Breast epithelium (tissue), 4 donors: ENCODE data around the gene CFAP57. TPM values are rescaled to one million over a fixed set of nuclear protein-coding genes. Genes with fewer than 3 reads are reported as not detected.
A peak's percentile ranks its signal among the peaks of the same experiment; 100 is the strongest.

Source experiments
- DNase-seq, 2 donors: peaks; one replicate each; pipeline ENCODE4 v3.0.0-alpha.2; 2019; ENCODE audit warnings: low spot score in 2 of 2
- H3K27ac ChIP-seq, 2 donors: fragments of 200-600 bp; sonication (generic) in 1 of 2; one replicate each; pipeline ENCODE4 v1.5.1; 2016 to 2019; ENCODE audit warnings: mild to moderate bottlenecking in 1 of 2
- H3K27me3 ChIP-seq, 2 donors: fragments of 200-600 bp; sonication (generic) in 1 of 2; one replicate each; pipeline versions ENCODE4 v1.5.1 to v1.6.0; 2017 to 2019; ENCODE audit warnings: control low read depth in 1 of 2, mild to moderate bottlenecking in 1 of 2
- H3K36me3 ChIP-seq: fragments of 200-600 bp; one replicate; pipeline ENCODE4 v1.5.1; 2019
- H3K4me1 ChIP-seq, 2 donors: fragments of 200-600 bp; sonication (generic); one replicate each; pipeline ENCODE4 v1.5.1; 2016 to 2019; ENCODE audit warnings: control low read depth in 1 of 2
- H3K4me3 ChIP-seq, 3 donors: fragments of 200-600 bp; sonication (generic); 1 replicate in 2 of 3; 2 replicates in 1 of 3; pipeline ENCODE4 v1.5.1; 2016 to 2019; ENCODE audit warnings: mild to moderate bottlenecking in 3 of 3, moderate library complexity in 2 of 3
- H3K9me3 ChIP-seq, 2 donors: fragments of 200-600 bp; sonication (generic) in 1 of 2; one replicate each; pipeline ENCODE4 v1.5.1; 2016 to 2019; ENCODE audit warnings: control low read depth in 1 of 2
- POLR2A ChIP-seq: fragments of 450-650 bp; IDR thresholded peaks from one replicate; pipeline ENCODE4 v1.6.1; 2016; ENCODE audit warnings: antibody characterized with exemption, mild to moderate bottlenecking, moderate library complexity
- POLR2AphosphoS5 ChIP-seq, 3 donors: sonication (generic); formaldehyde crosslinking; IDR thresholded peaks; one replicate each; pipeline ENCODE4 v1.6.1; 2017; ENCODE audit warnings: antibody characterized with exemption in 3 of 3
- intact Hi-C: fragments of 100-400 bp; cut with DNase I; formaldehyde crosslinking; loops from one replicate; pipeline ENCODE4 v1.15.1; 2023; ENCODE audit warnings: low total_unique reads
- total RNA-seq, 3 donors: library from RNA; depleted of rRNA; stranded (reverse); fragments of >200 nt; gene quantifications; one replicate each; pipeline ENCODE4 v1.1.0, GENCODE V29; 2016
- TF ChIP-seq, protein P1 (sequence below), 3 donors: fragments of 450-650 bp; IDR thresholded peaks; one replicate each; pipeline ENCODE4 v1.5.1; 2016 to 2017; ENCODE audit warnings: antibody characterized with exemption in 3 of 3, mild to moderate bottlenecking in 3 of 3, moderate library complexity in 3 of 3

Gene CFAP57
- total RNA-seq, 3 donors from 2014 or later = 0.16 to 0.88 (median 0.66) TPM

DNA sequence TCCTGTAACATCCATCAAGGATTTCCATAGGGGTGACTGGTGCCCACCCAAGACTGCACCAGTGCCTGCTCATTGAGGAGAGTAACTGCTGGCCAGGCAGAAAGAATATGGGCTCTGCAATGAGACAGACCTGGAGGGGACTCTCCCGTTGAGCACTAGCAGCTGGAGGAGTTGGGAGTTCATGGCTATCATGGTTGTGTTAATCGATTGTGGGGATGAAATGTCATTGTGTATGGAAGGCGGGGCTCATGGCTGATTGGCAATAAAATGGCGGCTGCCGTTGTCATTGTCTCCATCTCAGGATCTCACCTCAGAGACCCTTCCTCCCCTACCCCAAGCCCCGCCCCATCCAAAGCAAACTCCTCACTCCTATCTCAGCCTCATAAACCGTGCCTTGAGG lies 101.6 kb downstream of the CFAP57 start:
- no peaks in the 10 kb centered on the region for H3K9me3 ChIP-seq
- no peaks in the 10 kb centered on the region for H3K27me3 ChIP-seq
- no peaks in the 10 kb centered on the region for H3K4me1 ChIP-seq
- no peak overlapping the region for H3K27ac ChIP-seq
- TF ChIP-seq POLR2A = no peak
- TF ChIP-seq POLR2AphosphoS5 (IDR thresholded peaks at IDR 0.05) = no peak
- TF ChIP-seq, protein P1, sequence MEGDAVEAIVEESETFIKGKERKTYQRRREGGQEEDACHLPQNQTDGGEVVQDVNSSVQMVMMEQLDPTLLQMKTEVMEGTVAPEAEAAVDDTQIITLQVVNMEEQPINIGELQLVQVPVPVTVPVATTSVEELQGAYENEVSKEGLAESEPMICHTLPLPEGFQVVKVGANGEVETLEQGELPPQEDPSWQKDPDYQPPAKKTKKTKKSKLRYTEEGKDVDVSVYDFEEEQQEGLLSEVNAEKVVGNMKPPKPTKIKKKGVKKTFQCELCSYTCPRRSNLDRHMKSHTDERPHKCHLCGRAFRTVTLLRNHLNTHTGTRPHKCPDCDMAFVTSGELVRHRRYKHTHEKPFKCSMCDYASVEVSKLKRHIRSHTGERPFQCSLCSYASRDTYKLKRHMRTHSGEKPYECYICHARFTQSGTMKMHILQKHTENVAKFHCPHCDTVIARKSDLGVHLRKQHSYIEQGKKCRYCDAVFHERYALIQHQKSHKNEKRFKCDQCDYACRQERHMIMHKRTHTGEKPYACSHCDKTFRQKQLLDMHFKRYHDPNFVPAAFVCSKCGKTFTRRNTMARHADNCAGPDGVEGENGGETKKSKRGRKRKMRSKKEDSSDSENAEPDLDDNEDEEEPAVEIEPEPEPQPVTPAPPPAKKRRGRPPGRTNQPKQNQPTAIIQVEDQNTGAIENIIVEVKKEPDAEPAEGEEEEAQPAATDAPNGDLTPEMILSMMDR (IDR thresholded peaks at IDR 0.05) = no peak
- no peak overlapping the region for H3K4me3 ChIP-seq
- DNase-seq = peak in 1 of 2 donors; percentile 10
- H3K36me3 ChIP-seq = no peaks in the 10 kb centered on the region
- intact Hi-C loops = no loop called here

DNA sequence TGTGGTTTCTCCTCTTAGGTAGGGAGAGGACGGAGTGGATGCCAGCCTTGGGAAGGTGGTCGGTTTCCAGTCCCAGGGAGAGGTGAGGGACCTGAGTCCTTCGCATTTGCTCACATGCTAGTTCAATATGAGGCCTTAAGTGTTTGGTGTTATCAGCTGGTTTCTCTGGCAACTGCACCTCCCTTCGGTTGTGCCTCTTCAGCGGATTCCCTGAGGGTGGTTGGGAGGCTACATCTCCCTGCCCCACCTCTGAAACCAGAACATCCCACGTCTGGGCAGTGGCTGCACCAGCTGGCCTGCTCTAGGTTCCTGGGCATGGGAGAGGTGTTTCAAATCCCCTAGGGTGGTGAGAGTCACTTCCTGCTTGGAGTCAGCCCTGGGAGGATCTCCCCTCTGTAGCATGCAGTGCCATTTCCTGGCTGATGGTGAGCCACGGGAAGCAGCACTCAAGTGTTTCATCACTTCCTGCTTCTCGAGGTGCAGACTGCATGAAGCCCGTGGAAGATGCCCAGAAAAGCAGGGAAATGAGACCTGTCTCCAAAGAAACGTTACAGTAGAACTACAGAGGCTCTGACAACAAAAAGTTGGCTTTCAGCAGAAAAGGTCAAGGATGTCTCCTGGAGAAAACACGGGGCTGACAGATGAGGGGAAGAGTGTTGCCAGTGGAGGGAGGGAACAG lies 102.1 kb downstream of the CFAP57 start:
- DNase-seq = peak in 1 of 2 donors; percentile 36
- H3K27me3 ChIP-seq = no peaks in the 10 kb centered on the region
- no peaks in the 10 kb centered on the region for H3K36me3 ChIP-seq
- TF ChIP-seq, protein P1 (IDR thresholded peaks at IDR 0.05) = no peak
- TF ChIP-seq POLR2A = no peak
- TF ChIP-seq POLR2AphosphoS5 (IDR thresholded peaks at IDR 0.05) = no peak
- no peak overlapping the region for H3K4me3 ChIP-seq
- intact Hi-C loops = no loop called here
- no peaks in the 10 kb centered on the region for H3K4me1 ChIP-seq
- no peaks in the 10 kb centered on the region for H3K9me3 ChIP-seq
- H3K27ac ChIP-seq = no peak overlapping the region

DNA sequence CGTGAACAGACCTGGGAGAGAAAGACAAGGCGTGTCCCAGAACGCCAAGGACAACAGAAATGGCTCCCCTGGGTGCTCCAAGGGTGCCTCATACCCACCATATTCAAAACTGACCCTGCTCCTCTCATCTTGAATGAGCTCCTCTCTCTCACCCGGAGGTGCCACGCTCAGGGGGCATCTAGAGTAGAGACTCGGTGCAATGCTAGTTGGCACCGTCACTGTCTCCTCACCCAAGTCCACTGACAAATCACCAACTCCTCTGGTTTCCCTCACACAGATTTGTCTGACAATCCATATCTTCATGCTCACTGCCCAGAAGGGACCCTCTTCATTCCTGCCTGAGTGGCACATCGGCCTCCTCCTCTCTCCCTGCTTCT lies 102.7 kb downstream of the CFAP57 start:
- Histone ChIP-seq H3K27ac (no peak overlapping the region), H3K4me1 (no peaks in the 10 kb centered on the region), H3K27me3 (no peaks in the 10 kb centered on the region), H3K9me3 (no peaks in the 10 kb centered on the region), H3K36me3 (no peaks in the 10 kb centered on the region), H3K4me3 (no peak overlapping the region)
- intact Hi-C loops = no loop called here
- DNase-seq = peak in 1 of 2 donors; percentile 42
- TF ChIP-seq, protein P1 (IDR thresholded peaks at IDR 0.05) = no peak
- TF ChIP-seq POLR2AphosphoS5 (IDR thresholded peaks at IDR 0.05) (no peak), POLR2A (no peak)

DNA sequence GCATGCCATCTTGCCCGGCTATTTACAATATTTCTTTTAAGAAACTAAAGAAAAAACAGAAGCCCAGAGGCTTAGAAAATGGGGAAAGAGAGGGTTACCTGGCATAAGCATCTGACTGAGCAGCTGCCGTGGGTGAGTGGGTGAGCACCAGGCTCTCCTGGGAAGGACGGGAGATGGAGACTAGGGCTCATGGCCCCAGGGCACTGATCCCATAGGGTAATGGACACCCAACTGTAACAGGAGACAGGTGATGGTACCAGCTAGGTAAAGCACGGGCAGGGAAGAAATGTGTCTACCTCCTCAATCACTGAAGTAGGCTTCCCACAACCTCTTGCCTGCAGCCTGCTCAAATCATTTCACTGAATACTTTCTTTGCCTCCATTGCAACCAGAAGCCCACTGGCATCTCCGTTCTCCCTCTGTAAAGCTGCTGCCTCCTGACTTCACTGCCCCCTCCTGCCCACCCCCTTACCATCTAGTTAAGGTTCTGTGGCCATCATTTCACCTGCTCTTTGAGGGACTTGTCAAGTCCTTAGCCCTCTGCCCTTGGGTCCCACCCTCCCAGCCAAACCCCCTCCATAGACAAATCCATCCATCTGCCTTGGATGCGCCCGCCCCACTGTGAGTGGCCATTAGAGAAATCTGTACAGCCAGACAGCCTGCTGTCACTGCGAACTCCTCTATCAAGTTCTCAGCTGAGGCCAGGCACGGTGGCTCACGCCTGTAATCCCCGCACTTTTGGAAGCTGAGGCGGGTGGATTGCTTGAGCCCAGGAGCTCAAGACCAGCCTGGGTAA lies 103.9 kb downstream of the CFAP57 start:
- peak in 1 of 2 donors; percentile 49 for DNase-seq
- intact Hi-C loops = no loop called here
- H3K36me3 ChIP-seq = no peaks in the 10 kb centered on the region
- TF ChIP-seq POLR2AphosphoS5 (IDR thresholded peaks at IDR 0.05) (no peak), POLR2A (no peak)
- TF ChIP-seq, protein P1 (IDR thresholded peaks at IDR 0.05) = no peak
- no peaks in the 10 kb centered on the region for H3K9me3 ChIP-seq
- no peak overlapping the region for H3K4me3 ChIP-seq
- H3K27me3 ChIP-seq = no peaks in the 10 kb centered on the region
- H3K4me1 ChIP-seq = no peaks in the 10 kb centered on the region
- H3K27ac ChIP-seq = no peak overlapping the region

DNA sequence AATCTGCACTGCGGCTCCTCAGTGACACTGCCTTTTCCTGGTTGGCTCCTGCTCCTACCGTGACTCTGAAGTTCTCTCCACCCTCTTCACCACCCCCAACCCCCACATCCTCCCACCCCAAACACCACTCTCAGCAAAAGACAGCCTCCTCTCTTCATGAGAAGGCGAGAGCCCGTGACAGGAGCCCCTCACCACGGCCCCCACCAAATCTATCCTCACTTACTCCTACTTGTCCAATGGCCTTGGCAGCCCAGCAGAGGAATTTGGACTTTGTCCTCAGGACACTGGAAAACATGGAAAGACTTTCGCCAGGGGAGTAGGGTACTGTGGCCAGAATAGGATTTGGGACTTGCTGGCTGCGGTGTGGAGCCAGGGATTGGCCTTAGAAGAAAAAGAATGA lies 104.5 kb downstream of the CFAP57 start:
- DNase-seq = peak in 1 of 2 donors; percentile 6

More for the DNA sequence above, 104.5 kb downstream of the CFAP57 start:
- TF ChIP-seq POLR2A (no peak), POLR2AphosphoS5 (IDR thresholded peaks at IDR 0.05) (no peak)
- TF ChIP-seq, protein P1 (IDR thresholded peaks at IDR 0.05) = no peak
- no peaks in the 10 kb centered on the region for H3K27me3 ChIP-seq
- H3K4me3 ChIP-seq = no peak overlapping the region
- H3K4me1 ChIP-seq = no peaks in the 10 kb centered on the region
- no peak overlapping the region for H3K27ac ChIP-seq
- no peaks in the 10 kb centered on the region for H3K9me3 ChIP-seq
- intact Hi-C loops = no loop called here
- H3K36me3 ChIP-seq = no peaks in the 10 kb centered on the region
